HG03066 (cell line): ENCODE measurements around the gene G0S2.

ENCODE experiments used
- ATAC-seq: cut with Tn5 transposase; IDR thresholded peaks from one replicate; pipeline ENCODE4 v1.9.1; 2021; ENCODE audit warnings: low read depth; ENCODE audit not compliant: unreplicated experiment

G0S2 gene

DNA sequence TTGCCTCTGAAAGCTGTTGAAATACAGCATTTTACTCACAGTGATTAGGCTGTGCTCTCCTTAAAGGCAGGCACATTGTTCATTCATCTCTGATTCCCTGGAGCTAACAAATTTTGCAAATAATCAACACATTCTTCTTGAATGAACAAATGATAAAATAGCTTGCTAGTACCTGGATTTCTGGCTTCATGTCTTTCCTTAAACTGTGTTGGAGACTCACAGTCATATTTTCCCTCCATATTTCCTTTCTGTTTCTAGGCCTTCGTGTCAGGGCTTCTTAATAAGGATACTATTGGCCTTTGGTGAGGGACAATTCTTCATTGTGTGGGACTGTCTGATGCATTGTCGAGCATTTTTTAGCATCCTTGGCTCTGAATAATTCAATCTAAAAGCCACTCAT lies 39.1 kb downstream of the G0S2 start:
- no peak for ATAC-seq

DNA sequence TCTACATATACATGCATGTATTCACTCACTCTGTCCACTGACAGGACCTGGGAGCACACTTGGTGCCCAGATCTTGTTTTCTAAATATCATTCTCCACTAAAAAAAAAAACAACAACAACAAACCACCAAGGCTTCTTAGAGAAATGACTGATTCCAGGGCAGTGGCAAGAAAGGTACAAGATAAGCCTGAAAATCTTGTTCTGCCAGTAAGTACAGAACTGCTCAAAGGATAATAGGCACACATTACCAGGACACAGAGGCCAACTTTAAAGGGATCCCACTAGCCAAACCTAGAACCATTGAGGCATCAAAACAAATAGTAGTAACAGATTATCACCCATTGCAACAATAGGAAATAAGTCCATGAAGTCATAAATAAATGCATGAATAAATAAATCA lies 40.1 kb downstream of the G0S2 start:
- no peak for ATAC-seq

DNA sequence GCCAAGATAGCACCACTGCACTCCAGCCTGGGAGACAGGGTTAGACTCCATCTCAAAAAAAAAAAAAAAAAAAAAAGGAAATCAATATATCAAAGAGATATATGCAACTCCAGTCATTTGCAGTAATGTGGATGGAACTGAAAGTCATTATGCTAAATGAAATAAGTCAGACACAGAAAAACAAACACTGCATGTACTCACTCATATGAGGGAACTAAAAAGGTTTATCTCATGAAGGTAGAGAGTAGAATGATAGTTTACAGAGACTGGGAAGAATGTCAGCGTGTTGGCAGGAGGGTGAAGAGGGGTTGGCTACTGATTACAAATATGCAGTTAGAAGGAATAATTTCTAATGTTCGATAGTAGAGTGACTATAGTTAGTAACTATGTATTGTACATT lies 42.6 kb downstream of the G0S2 start:
- no peak for ATAC-seq

DNA sequence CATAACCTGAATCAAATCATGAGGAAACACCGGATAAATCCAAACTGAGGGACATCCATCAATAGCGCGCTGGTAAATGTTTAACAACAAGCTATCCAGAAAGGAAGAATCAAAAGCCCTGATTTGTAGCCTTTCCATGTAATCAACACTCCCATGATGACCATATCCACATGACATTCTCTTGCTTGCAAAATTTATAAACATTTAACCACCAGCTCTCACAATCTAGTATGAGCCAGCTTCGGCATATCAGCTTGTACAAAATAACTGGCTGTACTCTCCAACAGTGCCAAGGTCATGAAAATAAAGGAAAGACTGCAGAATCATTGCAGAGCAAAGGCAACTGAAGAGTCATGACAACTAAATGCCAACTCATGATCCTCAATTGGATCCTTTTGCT lies 45.1 kb downstream of the G0S2 start:
- ATAC-seq = no peak

DNA sequence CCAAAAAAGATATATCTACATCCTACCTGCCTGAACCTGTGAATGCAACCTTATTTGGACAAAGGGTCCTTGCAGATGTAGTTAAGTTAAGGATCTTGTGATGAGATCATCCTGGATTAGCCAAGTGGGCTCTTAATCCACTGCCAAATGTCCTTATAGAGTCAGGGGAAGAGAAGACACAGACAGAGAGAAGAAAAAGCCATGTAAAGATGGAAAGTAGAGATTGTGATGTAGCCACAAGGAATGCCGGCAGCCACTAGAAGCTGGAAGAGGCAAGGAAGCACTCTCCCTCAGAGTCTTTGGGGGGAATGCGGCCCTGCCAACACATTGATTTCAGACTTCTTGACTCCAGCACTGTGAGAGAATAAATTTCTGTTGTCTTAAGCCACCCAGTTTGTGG lies 45.6 kb downstream of the G0S2 start:
- ATAC-seq = no peak

DNA sequence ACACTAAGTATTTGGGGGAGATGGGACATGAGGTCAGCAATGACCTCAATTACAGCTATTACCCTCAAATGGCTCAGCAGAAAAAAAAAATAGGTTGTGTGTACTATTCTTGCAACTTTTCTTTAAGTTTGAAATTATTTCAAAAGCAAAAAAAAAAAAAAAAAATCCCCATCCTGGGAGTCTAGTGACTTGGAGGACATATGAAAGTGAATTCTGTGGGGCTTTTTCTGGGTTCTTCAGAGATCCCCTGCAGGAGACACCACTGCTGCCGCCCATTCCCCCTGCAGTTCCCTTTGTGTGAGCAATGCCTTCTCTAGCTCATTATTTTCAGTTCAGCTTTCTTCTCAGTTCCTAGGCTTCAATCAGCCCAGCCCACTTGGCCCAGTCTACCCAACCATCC lies 46.1 kb downstream of the G0S2 start:
- ATAC-seq = no peak

DNA sequence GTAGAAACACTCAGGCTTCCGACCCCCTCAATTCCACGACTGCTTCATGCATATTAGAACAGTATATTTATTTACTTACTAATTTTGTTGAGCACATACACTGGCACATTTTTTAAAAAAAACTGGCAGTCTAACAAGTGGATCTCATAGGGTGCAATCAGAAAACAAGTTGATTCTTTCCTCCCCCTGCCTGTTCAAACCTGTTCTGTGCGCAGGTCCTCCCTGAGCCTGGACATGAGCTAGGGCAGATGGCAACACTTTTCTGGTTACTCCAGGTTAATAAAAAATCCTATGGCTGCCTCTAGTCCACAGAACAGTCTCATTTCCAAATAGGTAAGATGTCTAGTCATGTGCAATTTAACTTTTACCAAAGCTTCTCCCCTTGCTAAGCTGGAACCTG lies 48.1 kb downstream of the G0S2 start:
- ATAC-seq = no peak

DNA sequence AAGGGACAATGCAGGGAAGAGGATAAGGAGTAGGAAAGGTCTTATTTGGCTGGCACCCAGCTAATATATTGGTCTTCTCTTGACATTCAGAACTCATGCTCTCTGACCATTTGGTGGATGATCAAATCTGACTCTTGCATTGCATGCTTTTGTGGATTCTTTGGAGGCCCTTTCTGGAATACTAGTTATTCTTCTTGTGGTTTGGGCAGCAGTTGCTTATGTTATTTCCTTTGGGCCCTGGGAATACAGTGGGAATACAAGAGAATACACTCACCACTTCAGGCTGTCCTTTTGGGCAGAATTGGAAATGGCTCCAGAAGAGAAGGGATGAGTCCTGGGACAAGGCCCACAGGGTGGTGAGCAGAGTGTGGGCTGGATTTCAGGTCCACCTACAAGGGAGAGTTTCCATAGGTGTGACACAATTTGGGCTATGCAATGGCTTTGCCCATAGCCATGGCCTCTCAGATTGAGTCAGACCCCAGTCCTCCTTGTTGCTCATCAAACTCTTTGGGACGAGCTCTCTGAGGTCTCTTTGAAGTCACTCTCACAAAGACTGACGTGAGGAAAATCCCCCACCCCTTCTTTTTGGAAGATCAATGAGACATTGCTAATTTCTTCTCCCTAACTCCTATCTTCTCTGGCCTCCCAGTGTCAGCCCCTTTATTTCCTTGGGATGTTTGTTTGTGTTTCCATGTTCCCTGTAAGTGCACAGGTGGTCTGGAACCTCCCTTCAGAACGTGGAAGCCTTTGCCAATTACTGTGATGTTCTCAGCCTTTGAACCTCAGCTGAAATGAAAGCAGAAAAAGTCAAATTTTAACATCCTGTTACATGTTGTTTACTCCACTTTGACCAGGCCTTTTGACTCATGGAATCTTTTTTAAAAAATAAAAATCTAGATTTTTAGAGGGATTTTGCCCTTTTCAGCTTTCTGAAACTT lies 48.8 kb downstream of the G0S2 start:
- no peak for ATAC-seq
